Left renal cortex interstitium (tissue), 4 donors: Measurements from ENCODE around the gene EP400. TPM values are rescaled to one million over a fixed set of nuclear protein-coding genes. Genes with fewer than 3 reads are reported as not detected.
"Not testable (repeated sequence)": the region's sequence is repeated elsewhere in the genome, so short reads cannot be mapped to it uniquely, and the experiment has no call there.

Source experiments
- DNase-seq, 4 donors: peaks; one replicate each; pipeline ENCODE4 v3.0.0-alpha.2; 2013; ENCODE audit warnings: low read depth in 4 of 4, low spot score in 2 of 4, missing footprints in 1 of 4
- polyA plus RNA-seq, 4 donors: library from polyadenylated mRNA; unstranded; fragments of 120-200 nt; gene quantifications; one replicate each; pipeline ENCODE4 v1.2.1, GENCODE V29; 2013; ENCODE audit not compliant: insufficient read length in 4 of 4

Gene EP400
- polyA plus RNA-seq, 4 donors, result 26.9 to 48.3 (median 37.4) TPM

GRCh38 chr12:131948166-131948712, 1.5 kb upstream of the EP400 start:
- DNase-seq, result no peak

GRCh38 chr12:131948713-131949430, 870 bp upstream of the EP400 start:
- not testable (repeated sequence) for DNase-seq

GRCh38 chr12:131950182-131950913, 606 bp downstream of the EP400 start:
- DNase-seq, result no peak

GRCh38 chr12:131953810-131954209, 4.1 kb downstream of the EP400 start:
- not testable (repeated sequence) for DNase-seq

GRCh38 chr12:131954460-131954859, 4.7 kb downstream of the EP400 start:
- not testable (repeated sequence) for DNase-seq

- DNase-seq, result no peak
Observed at GRCh38 chr12:131959116-131959515, 9.4 kb downstream of the EP400 start.

- DNase-seq, result no peak
Observed at GRCh38 chr12:131959641-131960589, 10.2 kb downstream of the EP400 start.

GRCh38 chr12:131960590-131961325, 11.0 kb downstream of the EP400 start:
- not testable (repeated sequence) for DNase-seq

GRCh38 chr12:131961328-131961727, 11.6 kb downstream of the EP400 start:
- DNase-seq, result not testable (repeated sequence)

- no peak for DNase-seq
Observed at GRCh38 chr12:131962069-131962468, 12.3 kb downstream of the EP400 start.

- no peak for DNase-seq
Observed at GRCh38 chr12:131963381-131963780, 13.6 kb downstream of the EP400 start.

GRCh38 chr12:131965073-131965472, 15.3 kb downstream of the EP400 start:
- DNase-seq, result no peak

- DNase-seq, result no peak
Observed at GRCh38 chr12:131971226-131971625, 21.5 kb downstream of the EP400 start.

GRCh38 chr12:131975228-131975627, 25.5 kb downstream of the EP400 start:
- no peak for DNase-seq

- DNase-seq, result no peak
Observed at GRCh38 chr12:131979606-131980005, 29.9 kb downstream of the EP400 start.

GRCh38 chr12:131980263-131980662, 30.5 kb downstream of the EP400 start:
- DNase-seq, result no peak

GRCh38 chr12:131981388-131981787, 31.6 kb downstream of the EP400 start:
- DNase-seq, result no peak

GRCh38 chr12:131982041-131982440, 32.3 kb downstream of the EP400 start:
- DNase-seq, result no peak

- DNase-seq, result no peak
Observed at GRCh38 chr12:131983026-131983425, 33.3 kb downstream of the EP400 start.

GRCh38 chr12:131983554-131983953, 33.8 kb downstream of the EP400 start:
- no peak for DNase-seq
